Measurements from ENCODE around the gene RALB.

DNA sequence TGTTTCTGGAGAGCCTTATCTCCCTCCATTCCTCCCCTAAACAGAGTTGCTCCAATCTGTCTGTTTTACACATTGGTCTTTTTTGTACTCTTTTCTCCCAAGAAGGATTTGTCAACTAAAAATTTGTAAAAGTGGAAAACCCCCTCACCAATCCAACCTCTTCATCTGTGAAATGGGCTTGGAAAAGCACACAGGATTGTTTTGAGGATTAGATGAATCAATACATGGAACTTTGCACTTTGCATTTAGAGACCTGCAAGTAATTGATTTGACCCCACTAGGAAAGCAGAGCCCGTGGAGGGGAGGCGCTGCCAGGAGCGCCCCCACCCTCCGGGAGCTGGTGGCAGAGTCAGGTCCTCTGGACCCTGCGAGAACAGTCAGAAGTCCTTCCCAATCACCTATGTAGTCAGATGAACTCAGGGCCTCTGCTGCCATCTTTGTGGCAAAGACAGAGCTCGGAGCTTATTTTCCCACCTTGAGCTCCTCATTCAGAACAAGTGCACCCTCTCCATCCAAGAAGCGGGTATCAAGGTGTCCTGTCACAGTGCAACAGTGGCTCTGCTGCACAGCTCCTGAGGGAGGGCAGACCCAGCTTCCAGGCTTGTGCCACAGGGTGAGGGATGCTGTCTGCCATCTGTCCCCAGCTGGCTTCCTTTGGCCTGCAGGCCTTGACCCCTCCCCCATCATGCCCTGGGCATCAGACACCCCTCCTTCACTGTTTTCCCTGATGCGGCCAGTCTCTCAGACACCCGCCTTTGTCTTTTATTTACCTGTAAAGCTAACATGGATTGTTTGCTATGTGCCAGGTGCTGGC is 27.7 kb upstream of the RALB start:
- no peak for TF ChIP-seq ZNF416 (CRISPR knock-in tag; IDR thresholded peaks at IDR 0.05)
- no peak for TF ChIP-seq CREM (CRISPR knock-in tag; IDR thresholded peaks at IDR 0.05)
- TF ChIP-seq, protein P1, sequence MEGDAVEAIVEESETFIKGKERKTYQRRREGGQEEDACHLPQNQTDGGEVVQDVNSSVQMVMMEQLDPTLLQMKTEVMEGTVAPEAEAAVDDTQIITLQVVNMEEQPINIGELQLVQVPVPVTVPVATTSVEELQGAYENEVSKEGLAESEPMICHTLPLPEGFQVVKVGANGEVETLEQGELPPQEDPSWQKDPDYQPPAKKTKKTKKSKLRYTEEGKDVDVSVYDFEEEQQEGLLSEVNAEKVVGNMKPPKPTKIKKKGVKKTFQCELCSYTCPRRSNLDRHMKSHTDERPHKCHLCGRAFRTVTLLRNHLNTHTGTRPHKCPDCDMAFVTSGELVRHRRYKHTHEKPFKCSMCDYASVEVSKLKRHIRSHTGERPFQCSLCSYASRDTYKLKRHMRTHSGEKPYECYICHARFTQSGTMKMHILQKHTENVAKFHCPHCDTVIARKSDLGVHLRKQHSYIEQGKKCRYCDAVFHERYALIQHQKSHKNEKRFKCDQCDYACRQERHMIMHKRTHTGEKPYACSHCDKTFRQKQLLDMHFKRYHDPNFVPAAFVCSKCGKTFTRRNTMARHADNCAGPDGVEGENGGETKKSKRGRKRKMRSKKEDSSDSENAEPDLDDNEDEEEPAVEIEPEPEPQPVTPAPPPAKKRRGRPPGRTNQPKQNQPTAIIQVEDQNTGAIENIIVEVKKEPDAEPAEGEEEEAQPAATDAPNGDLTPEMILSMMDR (IDR thresholded peaks at IDR 0.05) = no peak
- TF ChIP-seq, protein P2, sequence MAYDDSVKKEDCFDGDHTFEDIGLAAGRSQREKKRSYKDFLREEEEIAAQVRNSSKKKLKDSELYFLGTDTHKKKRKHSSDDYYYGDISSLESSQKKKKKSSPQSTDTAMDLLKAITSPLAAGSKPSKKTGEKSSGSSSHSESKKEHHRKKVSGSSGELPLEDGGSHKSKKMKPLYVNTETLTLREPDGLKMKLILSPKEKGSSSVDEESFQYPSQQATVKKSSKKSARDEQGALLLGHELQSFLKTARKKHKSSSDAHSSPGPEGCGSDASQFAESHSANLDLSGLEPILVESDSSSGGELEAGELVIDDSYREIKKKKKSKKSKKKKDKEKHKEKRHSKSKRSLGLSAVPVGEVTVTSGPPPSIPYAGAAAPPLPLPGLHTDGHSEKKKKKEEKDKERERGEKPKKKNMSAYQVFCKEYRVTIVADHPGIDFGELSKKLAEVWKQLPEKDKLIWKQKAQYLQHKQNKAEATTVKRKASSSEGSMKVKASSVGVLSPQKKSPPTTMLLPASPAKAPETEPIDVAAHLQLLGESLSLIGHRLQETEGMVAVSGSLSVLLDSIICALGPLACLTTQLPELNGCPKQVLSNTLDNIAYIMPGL (CRISPR knock-in tag; IDR thresholded peaks at IDR 0.05) = no peak
- no peak for TF ChIP-seq ZNF263 (CRISPR knock-in tag; IDR thresholded peaks at IDR 0.05; ENCODE audit: low read depth)
